IPS-20b (cell line): Measurements from ENCODE around the gene BTBD9.

Experiments
- H3K27ac ChIP-seq: one replicate; pipeline ENCODE4 v1.5.1; 2013; ENCODE audit warnings: low read length
- H3K27me3 ChIP-seq: 2 replicates; pipeline ENCODE4 v1.6.1; 2013; ENCODE audit warnings: mild to moderate bottlenecking, low read length, inconsistent platforms; ENCODE audit not compliant: insufficient read depth
- H3K36me3 ChIP-seq: 2 replicates; pipeline ENCODE4 v1.6.1; 2013; ENCODE audit warnings: low read depth, mild to moderate bottlenecking, inconsistent platforms, low read length, moderate library complexity; ENCODE audit not compliant: insufficient read depth
- H3K4me1 ChIP-seq: 2 replicates; pipeline ENCODE4 v1.6.1; 2013; ENCODE audit warnings: mild to moderate bottlenecking, control low read depth, inconsistent platforms, low read length, moderate library complexity; ENCODE audit not compliant: insufficient read depth
- H3K4me3 ChIP-seq: 2 replicates; pipeline ENCODE4 v1.5.1; 2013; ENCODE audit warnings: mild to moderate bottlenecking, low read length, inconsistent platforms
- H3K9ac ChIP-seq: 2 replicates; pipeline ENCODE4 v1.6.1; 2013; ENCODE audit warnings: low read depth, mild to moderate bottlenecking, inconsistent platforms, low read length, moderate library complexity
- H3K9me3 ChIP-seq: 2 replicates; pipeline ENCODE4 v1.6.1; 2013; ENCODE audit warnings: mild to moderate bottlenecking, low read depth, low read length, inconsistent platforms; ENCODE audit not compliant: insufficient read depth

The BTBD9 gene

GRCh38 chr6:38589367-38589720 lies 50.4 kb downstream of the BTBD9 start:
- H3K4me3 ChIP-seq: no peak overlapping the region
- H3K27me3 ChIP-seq: no peaks in the 10 kb centered on the region
- H3K4me1 ChIP-seq: no peaks in the 10 kb centered on the region
- H3K27ac ChIP-seq: no peak overlapping the region
- H3K9ac ChIP-seq: no peak overlapping the region
- no peaks in the 10 kb centered on the region for H3K9me3 ChIP-seq
- no peaks in the 10 kb centered on the region for H3K36me3 ChIP-seq

GRCh38 chr6:38588631-38589366 lies 50.9 kb downstream of the BTBD9 start:
- H3K9me3 ChIP-seq: no peaks in the 10 kb centered on the region
- H3K27me3 ChIP-seq: no peaks in the 10 kb centered on the region
- no peaks in the 10 kb centered on the region for H3K4me1 ChIP-seq
- no peaks in the 10 kb centered on the region for H3K36me3 ChIP-seq
- H3K27ac ChIP-seq: no peak overlapping the region
- no peak overlapping the region for H3K4me3 ChIP-seq
- no peak overlapping the region for H3K9ac ChIP-seq

GRCh38 chr6:38587766-38588362 lies 51.9 kb downstream of the BTBD9 start:
- H3K36me3 ChIP-seq: no peaks in the 10 kb centered on the region
- no peak overlapping the region for H3K4me3 ChIP-seq
- no peaks in the 10 kb centered on the region for H3K27me3 ChIP-seq
- H3K9me3 ChIP-seq: no peaks in the 10 kb centered on the region
- H3K27ac ChIP-seq: no peak overlapping the region
- H3K4me1 ChIP-seq: no peaks in the 10 kb centered on the region
- H3K9ac ChIP-seq: no peak overlapping the region

- Histone ChIP-seq H3K9ac (no peak overlapping the region), H3K4me1 (no peaks in the 10 kb centered on the region), H3K36me3 (no peaks in the 10 kb centered on the region), H3K27ac (no peak overlapping the region), H3K27me3 (no peaks in the 10 kb centered on the region), H3K4me3 (no peak overlapping the region), H3K9me3 (no peaks in the 10 kb centered on the region)
These were observed 52.7 kb downstream of the BTBD9 start for GRCh38 chr6:38586992-38587391.

- no peaks in the 10 kb centered on the region for H3K36me3 ChIP-seq
- H3K9ac ChIP-seq: no peak overlapping the region
- H3K4me3 ChIP-seq: no peak overlapping the region
- H3K27me3 ChIP-seq: no peaks in the 10 kb centered on the region
- no peak overlapping the region for H3K27ac ChIP-seq
- H3K4me1 ChIP-seq: no peaks in the 10 kb centered on the region
- no peaks in the 10 kb centered on the region for H3K9me3 ChIP-seq
These were observed 55.0 kb downstream of the BTBD9 start for GRCh38 chr6:38584731-38585130.

GRCh38 chr6:38583523-38583922 lies 56.2 kb downstream of the BTBD9 start:
- H3K4me3 ChIP-seq: no peak overlapping the region
- H3K9ac ChIP-seq: no peak overlapping the region
- no peaks in the 10 kb centered on the region for H3K4me1 ChIP-seq
- H3K36me3 ChIP-seq: no peaks in the 10 kb centered on the region
- no peak overlapping the region for H3K27ac ChIP-seq
- no peaks in the 10 kb centered on the region for H3K27me3 ChIP-seq
- H3K9me3 ChIP-seq: no peaks in the 10 kb centered on the region

- no peak overlapping the region for H3K9ac ChIP-seq
- H3K4me3 ChIP-seq: no peak overlapping the region
- no peaks in the 10 kb centered on the region for H3K27me3 ChIP-seq
- no peaks in the 10 kb centered on the region for H3K36me3 ChIP-seq
- no peak overlapping the region for H3K27ac ChIP-seq
- H3K4me1 ChIP-seq: no peaks in the 10 kb centered on the region
- no peaks in the 10 kb centered on the region for H3K9me3 ChIP-seq
These were observed 59.7 kb downstream of the BTBD9 start for GRCh38 chr6:38580030-38580429.

GRCh38 chr6:38579010-38579628 lies 60.6 kb downstream of the BTBD9 start:
- no peak overlapping the region for H3K4me3 ChIP-seq
- no peaks in the 10 kb centered on the region for H3K36me3 ChIP-seq
- H3K4me1 ChIP-seq: no peaks in the 10 kb centered on the region
- H3K9ac ChIP-seq: no peak overlapping the region
- H3K9me3 ChIP-seq: no peaks in the 10 kb centered on the region
- H3K27me3 ChIP-seq: no peaks in the 10 kb centered on the region
- H3K27ac ChIP-seq: no peak overlapping the region

GRCh38 chr6:38578075-38578474 lies 61.7 kb downstream of the BTBD9 start:
- Histone ChIP-seq H3K9ac (no peak overlapping the region), H3K36me3 (no peaks in the 10 kb centered on the region), H3K4me3 (no peak overlapping the region), H3K4me1 (no peaks in the 10 kb centered on the region), H3K27me3 (no peaks in the 10 kb centered on the region), H3K9me3 (no peaks in the 10 kb centered on the region), H3K27ac (no peak overlapping the region)

GRCh38 chr6:38577492-38577891 lies 62.2 kb downstream of the BTBD9 start:
- no peaks in the 10 kb centered on the region for H3K9me3 ChIP-seq
- no peak overlapping the region for H3K9ac ChIP-seq
- no peak overlapping the region for H3K27ac ChIP-seq
- no peak overlapping the region for H3K4me3 ChIP-seq
- H3K27me3 ChIP-seq: no peaks in the 10 kb centered on the region
- no peaks in the 10 kb centered on the region for H3K4me1 ChIP-seq
- no peaks in the 10 kb centered on the region for H3K36me3 ChIP-seq

GRCh38 chr6:38573801-38574395 lies 65.8 kb downstream of the BTBD9 start:
- no peak overlapping the region for H3K9ac ChIP-seq
- H3K9me3 ChIP-seq: no peaks in the 10 kb centered on the region
- no peak overlapping the region for H3K4me3 ChIP-seq
- no peaks in the 10 kb centered on the region for H3K36me3 ChIP-seq
- no peak overlapping the region for H3K27ac ChIP-seq
- peaks cover 5% of the 10 kb centered on the region; the same call in 1 of the 2 replicates for H3K4me1 ChIP-seq
- no peaks in the 10 kb centered on the region for H3K27me3 ChIP-seq
